Neural crest cell (in vitro differentiated cells): ENCODE data around the gene ZNF44. TPM values are rescaled to one million over a fixed set of nuclear protein-coding genes. Genes with fewer than 3 reads are reported as not detected.

ENCODE experiments used
- DNase-seq: peaks from one replicate; pipeline ENCODE4 v3.0.0; 2021; ENCODE audit warnings: low read depth, mixed read lengths, low spot score
- H3K27ac Mint-ChIP-seq: one replicate; pipeline ENCODE4 v1.8.0; 2021; ENCODE audit warnings: mild to moderate bottlenecking, mixed read lengths; ENCODE audit not compliant: unreplicated experiment
- H3K27me3 Mint-ChIP-seq: 2 replicates; pipeline ENCODE4 v1.8.0; 2021; ENCODE audit warnings: low read depth, mild to moderate bottlenecking, mixed read lengths
- H3K36me3 Mint-ChIP-seq: 2 replicates; pipeline ENCODE4 v1.8.0; 2021; ENCODE audit warnings: low read depth, mild to moderate bottlenecking, mixed read lengths
- H3K4me1 Mint-ChIP-seq: 2 replicates; pipeline ENCODE4 v1.8.0; 2021; ENCODE audit warnings: mixed read lengths
- H3K4me3 Mint-ChIP-seq: one replicate; pipeline ENCODE4 v1.8.0; 2021; ENCODE audit warnings: mild to moderate bottlenecking, mixed read lengths
- H3K9me3 Mint-ChIP-seq: 2 replicates; pipeline ENCODE4 v1.8.0; 2021; ENCODE audit warnings: mixed read lengths
- total RNA-seq: library from RNA; stranded (reverse); gene quantifications from 2 replicates; pipeline ENCODE4 v1.2.1, GENCODE V29; 2021
- TF ChIP-seq, protein P1 (sequence below): fragments of 200-600 bp; sonication (generic); conservative IDR thresholded peaks from 2 replicates; pipeline ENCODE4 v1.5.0; 2021; ENCODE audit warnings: antibody characterized with exemption, mild to moderate bottlenecking

Gene ZNF44
- total RNA-seq, 1 donor from 2014 or later = 5.8 TPM

DNA sequence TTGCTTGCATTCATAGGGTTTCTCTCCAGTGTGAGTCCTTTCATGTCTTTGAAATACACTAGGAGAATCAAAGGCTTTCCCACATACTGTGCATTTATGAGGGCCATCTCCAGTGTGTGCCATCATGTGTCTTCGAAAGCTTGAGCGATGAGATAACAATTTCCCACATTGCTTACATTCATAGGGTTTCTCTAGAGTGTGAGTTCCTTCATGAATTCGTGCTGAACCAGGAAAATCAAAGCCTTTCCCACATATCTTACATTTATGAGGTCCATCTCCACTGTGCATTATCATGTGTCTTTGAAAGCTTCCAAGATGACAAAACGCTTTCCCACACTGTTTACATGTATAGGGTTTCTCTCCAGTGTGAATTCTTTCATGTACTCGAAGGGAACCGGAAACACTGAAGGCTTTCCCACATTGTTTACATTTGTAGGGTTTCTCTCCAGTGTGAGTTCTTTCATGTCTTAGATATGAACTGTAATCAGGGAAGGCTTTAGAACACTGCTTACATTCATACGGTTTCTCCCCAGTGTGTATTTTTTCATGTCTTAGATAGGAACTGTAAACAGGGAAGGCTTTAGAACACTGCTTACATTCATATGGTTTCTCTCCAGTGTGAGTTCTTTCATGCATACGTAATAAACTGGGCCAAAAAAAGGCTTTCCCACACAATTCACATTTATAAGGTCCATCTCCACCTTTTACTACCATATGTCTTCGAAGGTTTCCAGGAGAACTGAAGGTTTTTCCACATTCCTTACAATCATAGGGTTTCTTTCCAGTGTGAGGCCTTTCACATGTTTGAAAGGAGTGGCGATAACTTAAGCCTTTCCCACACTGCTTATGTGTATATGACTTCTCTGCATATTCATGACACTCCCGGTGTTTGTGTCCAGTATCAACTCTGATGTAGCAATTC is 21.4 kb downstream of the ZNF44 start:
- Mint-ChIP-seq H3K4me1 (no peaks in the 10 kb centered on the region), H3K9me3 (peaks cover 37% of the 10 kb centered on the region), H3K27ac (no peak overlapping the region), H3K27me3 (no peaks in the 10 kb centered on the region), H3K36me3 (peaks cover 64% of the 10 kb centered on the region), H3K4me3 (no peak overlapping the region)
- no peak for DNase-seq
- TF ChIP-seq, protein P1, sequence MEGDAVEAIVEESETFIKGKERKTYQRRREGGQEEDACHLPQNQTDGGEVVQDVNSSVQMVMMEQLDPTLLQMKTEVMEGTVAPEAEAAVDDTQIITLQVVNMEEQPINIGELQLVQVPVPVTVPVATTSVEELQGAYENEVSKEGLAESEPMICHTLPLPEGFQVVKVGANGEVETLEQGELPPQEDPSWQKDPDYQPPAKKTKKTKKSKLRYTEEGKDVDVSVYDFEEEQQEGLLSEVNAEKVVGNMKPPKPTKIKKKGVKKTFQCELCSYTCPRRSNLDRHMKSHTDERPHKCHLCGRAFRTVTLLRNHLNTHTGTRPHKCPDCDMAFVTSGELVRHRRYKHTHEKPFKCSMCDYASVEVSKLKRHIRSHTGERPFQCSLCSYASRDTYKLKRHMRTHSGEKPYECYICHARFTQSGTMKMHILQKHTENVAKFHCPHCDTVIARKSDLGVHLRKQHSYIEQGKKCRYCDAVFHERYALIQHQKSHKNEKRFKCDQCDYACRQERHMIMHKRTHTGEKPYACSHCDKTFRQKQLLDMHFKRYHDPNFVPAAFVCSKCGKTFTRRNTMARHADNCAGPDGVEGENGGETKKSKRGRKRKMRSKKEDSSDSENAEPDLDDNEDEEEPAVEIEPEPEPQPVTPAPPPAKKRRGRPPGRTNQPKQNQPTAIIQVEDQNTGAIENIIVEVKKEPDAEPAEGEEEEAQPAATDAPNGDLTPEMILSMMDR = no peak

DNA sequence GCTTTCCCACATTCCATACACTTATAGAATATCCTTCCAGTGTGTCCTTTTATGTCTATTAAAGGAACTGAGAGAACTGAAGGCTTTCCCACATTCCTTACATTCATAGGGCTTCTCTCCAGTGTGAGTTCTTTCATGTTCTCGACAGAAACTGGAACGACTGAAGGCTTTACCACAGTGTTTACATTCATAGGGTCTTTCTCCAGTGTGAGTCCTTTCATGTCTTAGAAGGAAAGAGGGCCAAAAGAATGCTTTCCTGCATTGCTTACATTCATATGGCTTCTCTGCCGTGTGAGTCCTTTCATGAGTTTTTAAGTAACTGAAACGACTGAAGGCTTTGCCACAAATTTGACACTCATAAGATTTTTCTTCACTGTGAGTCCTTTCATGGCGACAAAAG is 22.3 kb downstream of the ZNF44 start:
- Mint-ChIP-seq H3K9me3 (peaks cover 37% of the 10 kb centered on the region), H3K27me3 (no peaks in the 10 kb centered on the region), H3K27ac (no peak overlapping the region), H3K36me3 (peaks cover 63% of the 10 kb centered on the region), H3K4me3 (no peak overlapping the region), H3K4me1 (no peaks in the 10 kb centered on the region)
- no peak for DNase-seq
- TF ChIP-seq, protein P1 = no peak

DNA sequence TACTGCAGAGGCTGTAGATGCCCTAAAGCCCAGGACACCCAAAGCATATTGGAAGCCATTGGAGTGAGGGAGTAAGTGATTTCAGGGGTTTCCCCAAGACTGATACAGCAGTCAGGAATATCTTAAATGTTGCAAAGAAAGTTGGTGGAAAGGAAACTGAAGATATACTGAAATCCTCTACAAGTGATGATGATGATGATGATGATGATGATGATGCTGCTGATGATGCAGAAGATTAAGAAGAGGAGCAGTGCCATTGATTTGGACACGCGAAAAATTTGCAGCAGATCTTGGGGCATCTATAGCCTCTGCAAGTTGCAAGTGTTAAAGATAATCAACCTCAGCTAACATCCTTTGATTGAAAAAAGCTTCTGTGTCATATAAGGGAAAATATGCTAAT is 23.8 kb downstream of the ZNF44 start:
- peaks cover 32% of the 10 kb centered on the region for H3K9me3 Mint-ChIP-seq
- no peak for DNase-seq
- no peak overlapping the region for H3K27ac Mint-ChIP-seq
- H3K4me3 Mint-ChIP-seq = no peak overlapping the region
- no peaks in the 10 kb centered on the region for H3K4me1 Mint-ChIP-seq
- H3K27me3 Mint-ChIP-seq = no peaks in the 10 kb centered on the region
- TF ChIP-seq, protein P1 = no peak
- H3K36me3 Mint-ChIP-seq = peaks cover 54% of the 10 kb centered on the region

GRCh38 chr19:12265921-12266704 is 28.6 kb downstream of the ZNF44 start:
- no peaks in the 10 kb centered on the region for H3K27me3 Mint-ChIP-seq
- H3K27ac Mint-ChIP-seq = no peak overlapping the region
- H3K36me3 Mint-ChIP-seq = peaks cover 37% of the 10 kb centered on the region
- peaks cover 26% of the 10 kb centered on the region for H3K9me3 Mint-ChIP-seq
- no peaks in the 10 kb centered on the region for H3K4me1 Mint-ChIP-seq
- no peak overlapping the region for H3K4me3 Mint-ChIP-seq
- no peak for DNase-seq
- TF ChIP-seq, protein P1 = no peak

GRCh38 chr19:12261554-12261953 is 33.1 kb downstream of the ZNF44 start:
- no peak for DNase-seq
- TF ChIP-seq, protein P1 = no peak
- H3K27ac Mint-ChIP-seq = no peak overlapping the region
- H3K4me1 Mint-ChIP-seq = no peaks in the 10 kb centered on the region
- no peaks in the 10 kb centered on the region for H3K27me3 Mint-ChIP-seq
- H3K36me3 Mint-ChIP-seq = peaks cover 24% of the 10 kb centered on the region
- peaks cover 19% of the 10 kb centered on the region for H3K9me3 Mint-ChIP-seq
- H3K4me3 Mint-ChIP-seq = no peak overlapping the region
